Thyroid gland (tissue), 4 donors: ENCODE results near the gene HIRIP3.

Experiments used
- CTCF ChIP-seq, 6 experiments: fragments of 200-600 bp in 3 of 6; fragments of 450-650 bp in 3 of 6; sonication (generic) in 3 of 6; IDR thresholded peaks; one replicate each; pipeline ENCODE4 v1.5.1; 2016 to 2019; ENCODE audit warnings: antibody characterized with exemption in 6 of 6, mild to moderate bottlenecking in 2 of 6, inconsistent platforms in 1 of 6, moderate library complexity in 1 of 6
- POLR2A ChIP-seq, 2 donors: fragments of 450-650 bp; IDR thresholded peaks; one replicate each; pipeline ENCODE4 v1.6.1; 2017; ENCODE audit warnings: antibody characterized with exemption in 2 of 2, mild to moderate bottlenecking in 2 of 2, moderate library complexity in 1 of 2

DNA sequence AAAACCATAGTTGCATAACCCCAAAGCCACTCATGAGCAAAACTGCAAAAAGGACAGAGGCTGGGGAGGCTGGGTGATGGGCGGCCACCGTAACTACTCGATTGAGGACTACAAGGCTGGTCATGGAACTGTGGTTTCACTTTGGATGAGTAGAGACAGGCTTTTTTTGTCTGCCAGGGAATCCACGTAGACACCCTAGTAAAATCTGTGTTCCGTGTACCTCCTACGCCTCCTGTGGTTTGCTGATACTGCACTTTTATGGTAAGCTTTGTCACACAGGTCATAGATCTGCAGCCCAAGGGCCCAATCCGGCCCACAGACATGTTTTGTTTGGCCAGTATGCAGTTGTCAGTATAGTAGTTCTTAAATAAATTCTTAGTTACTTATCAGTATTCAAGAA lies 37.9 kb upstream of the HIRIP3 start:
- TF ChIP-seq CTCF (IDR thresholded peaks at IDR 0.05) (peak in 1 of 6 experiments; percentile 2), POLR2A (IDR thresholded peaks at IDR 0.05) (no peak)
